ENCODE data around the gene TLCD1. TPM values are rescaled to one million over a fixed set of nuclear protein-coding genes. Genes with fewer than 3 reads are reported as not detected.

TLCD1 gene
- polyA plus RNA-seq, 1 experiment, result 11.8 TPM

DNA sequence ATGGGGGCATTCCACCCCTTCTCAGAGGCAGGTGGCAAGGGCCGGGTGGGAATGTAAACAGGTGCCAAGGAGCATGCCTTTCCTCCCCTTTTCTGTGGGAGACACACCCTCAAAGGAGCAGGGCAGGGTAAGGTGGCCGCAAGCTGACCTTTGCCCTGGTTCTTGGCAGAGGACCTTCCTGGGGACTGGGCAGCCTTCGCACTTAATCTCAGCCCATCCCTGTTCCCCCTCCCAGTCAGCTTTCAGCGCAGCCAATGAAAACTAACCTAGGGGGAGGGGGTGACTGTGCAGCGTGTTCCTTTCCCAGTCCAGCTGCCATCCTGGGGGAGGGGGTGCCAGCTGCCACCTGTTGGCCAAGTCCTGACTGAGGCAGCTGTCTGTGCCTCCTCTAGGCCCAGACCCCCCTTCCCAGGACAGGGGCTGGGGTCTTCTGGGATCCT is 20.6 kb upstream of the TLCD1 start:
- DNase-seq (ENCODE audit: low read depth, low spot score), result no peak
- H3K27me3 ChIP-seq (ENCODE audit: control insufficient read depth, insufficient read depth, low read length), result no peaks in the 10 kb centered on the region
- TF ChIP-seq, protein P1, sequence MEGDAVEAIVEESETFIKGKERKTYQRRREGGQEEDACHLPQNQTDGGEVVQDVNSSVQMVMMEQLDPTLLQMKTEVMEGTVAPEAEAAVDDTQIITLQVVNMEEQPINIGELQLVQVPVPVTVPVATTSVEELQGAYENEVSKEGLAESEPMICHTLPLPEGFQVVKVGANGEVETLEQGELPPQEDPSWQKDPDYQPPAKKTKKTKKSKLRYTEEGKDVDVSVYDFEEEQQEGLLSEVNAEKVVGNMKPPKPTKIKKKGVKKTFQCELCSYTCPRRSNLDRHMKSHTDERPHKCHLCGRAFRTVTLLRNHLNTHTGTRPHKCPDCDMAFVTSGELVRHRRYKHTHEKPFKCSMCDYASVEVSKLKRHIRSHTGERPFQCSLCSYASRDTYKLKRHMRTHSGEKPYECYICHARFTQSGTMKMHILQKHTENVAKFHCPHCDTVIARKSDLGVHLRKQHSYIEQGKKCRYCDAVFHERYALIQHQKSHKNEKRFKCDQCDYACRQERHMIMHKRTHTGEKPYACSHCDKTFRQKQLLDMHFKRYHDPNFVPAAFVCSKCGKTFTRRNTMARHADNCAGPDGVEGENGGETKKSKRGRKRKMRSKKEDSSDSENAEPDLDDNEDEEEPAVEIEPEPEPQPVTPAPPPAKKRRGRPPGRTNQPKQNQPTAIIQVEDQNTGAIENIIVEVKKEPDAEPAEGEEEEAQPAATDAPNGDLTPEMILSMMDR (IDR thresholded peaks at IDR 0.05; ENCODE audit: low read depth, low read length), result no peak
- peak overlapping the region; percentile 88 for H3K4me3 ChIP-seq (ENCODE audit: low read depth, low read length)
- ChIA-PET CTCF (interaction anchor here (0.6 to 15.1 kb wide), 4 partner anchors 17 to 100 kb away, joined by 3 to 193 read pairs (median 6); partner anchors contain the start of genes NEK8 and TLCD1), POLR2A (interaction anchor here (1.2 to 6.6 kb wide), 3 partner anchors 20 to 205 kb away, joined by 3 to 93 read pairs (median 5); partner anchors contain the start of genes NEK8, RPL23A and TLCD1)
- H3K9me3 ChIP-seq (ENCODE audit: control insufficient read depth, insufficient read depth, low read length), result no peaks in the 10 kb centered on the region; the same call in 1 of the 2 replicates
- H3K27ac ChIP-seq (ENCODE audit: low read depth, low read length), result peak overlapping the region; percentile 31

DNA sequence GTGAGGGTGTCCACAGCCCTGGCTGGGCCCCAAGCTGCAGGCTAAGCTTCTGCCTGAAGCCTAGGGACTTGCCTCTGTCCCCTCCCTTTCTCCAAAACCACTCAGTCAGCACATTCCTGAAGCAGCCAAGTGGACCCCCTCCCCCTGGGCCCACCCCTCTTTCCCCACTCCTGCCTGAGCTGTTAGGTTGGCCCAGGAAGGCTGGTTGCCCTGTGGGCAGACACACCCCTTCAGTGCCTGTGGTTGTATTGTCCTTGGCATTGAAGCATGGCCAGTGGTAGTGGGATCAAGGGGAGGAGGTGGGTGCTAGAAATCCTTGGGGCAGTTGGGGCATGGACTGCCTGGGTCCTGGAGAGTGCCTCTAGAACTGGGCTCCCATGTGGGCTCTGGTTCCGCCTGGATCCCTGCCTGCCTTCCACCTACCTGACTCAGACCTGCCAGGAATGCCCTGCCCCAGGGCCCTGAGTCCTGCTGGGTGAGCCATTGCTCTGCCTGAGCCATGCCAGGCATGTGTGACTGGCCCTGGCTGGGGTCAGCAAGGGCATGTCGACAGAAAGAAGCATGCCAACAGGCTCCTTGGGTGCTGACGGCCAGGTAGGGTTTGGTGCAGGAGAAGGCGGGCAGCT is 19.9 kb upstream of the TLCD1 start:
- Histone ChIP-seq H3K4me3 (ENCODE audit: low read depth, low read length) (peak overlapping the region; percentile 88), H3K9me3 (ENCODE audit: control insufficient read depth, insufficient read depth, low read length) (no peaks in the 10 kb centered on the region; the same call in 1 of the 2 replicates), H3K27ac (ENCODE audit: low read depth, low read length) (peak overlapping the region; percentile 21), H3K27me3 (ENCODE audit: control insufficient read depth, insufficient read depth, low read length) (no peaks in the 10 kb centered on the region)
- no peak for DNase-seq (ENCODE audit: low read depth, low spot score)
- TF ChIP-seq, protein P1 (IDR thresholded peaks at IDR 0.05; ENCODE audit: low read depth, low read length), result no peak
- ChIA-PET CTCF (interaction anchor here (0.6 to 15.1 kb wide), 4 partner anchors 18 to 99 kb away, joined by 3 to 193 read pairs (median 6); partner anchors contain the start of genes NEK8 and TLCD1), POLR2A (interaction anchor here (1.5 to 6.6 kb wide), 3 partner anchors 19 to 206 kb away, joined by 5 to 93 read pairs (median 8); partner anchors contain the start of genes NEK8, RPL23A and TLCD1)

DNA sequence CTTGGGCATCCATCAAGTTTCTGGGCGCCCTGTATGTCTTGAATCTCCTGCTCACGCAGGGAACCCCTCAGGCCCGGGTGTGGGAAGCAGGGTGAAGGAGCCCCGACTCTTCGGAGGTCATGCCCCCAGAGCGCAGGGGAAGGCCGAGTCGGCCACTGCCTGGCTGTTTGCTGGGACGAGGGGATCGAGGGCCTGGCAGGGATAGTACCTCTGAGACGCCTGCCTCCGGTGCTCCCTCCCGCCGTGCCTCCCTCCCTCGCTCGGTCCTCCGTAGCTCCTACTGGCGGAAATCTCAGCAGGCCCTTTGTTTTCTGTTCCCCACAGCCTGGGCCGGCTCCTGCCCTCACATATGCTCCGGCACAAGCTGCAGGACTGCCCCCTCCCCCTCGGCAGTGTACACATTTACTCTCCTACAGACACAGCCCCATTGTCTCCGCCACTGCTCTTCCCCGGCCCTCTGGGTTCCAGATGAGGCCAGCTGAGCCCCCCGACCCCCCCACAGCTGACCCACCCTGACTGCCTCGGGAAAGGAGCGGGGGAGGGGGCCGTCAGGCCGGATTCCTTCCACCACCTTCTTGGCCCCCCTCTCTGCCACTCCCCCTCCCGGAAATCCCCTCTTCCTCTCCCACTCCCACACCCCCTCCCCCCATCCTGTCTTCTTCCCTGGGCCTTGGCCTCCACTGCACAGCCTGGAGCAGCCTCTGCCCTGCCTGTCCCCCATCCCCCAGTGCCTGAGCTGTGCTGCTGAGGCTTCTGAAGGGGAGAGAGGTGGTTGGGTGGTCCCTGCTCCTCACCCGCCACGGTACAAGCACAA is 19.1 kb upstream of the TLCD1 start:
- H3K27ac ChIP-seq (ENCODE audit: low read depth, low read length), result peak overlapping the region; percentile 90
- CTCF ChIA-PET, result interaction anchor here (2.3 to 15.1 kb wide), 2 partner anchors 18 to 19 kb away, joined by 7 to 193 read pairs; partner anchors contain the start of genes NEK8 and TLCD1
- DNase-seq (ENCODE audit: low read depth, low spot score), result no peak
- POLR2A ChIA-PET, result interaction anchor here (1.4 to 6.6 kb wide), 4 partner anchors 18 to 207 kb away, joined by 5 to 93 read pairs (median 6); partner anchors contain the start of genes NEK8, PROCA1, RPL23A and TLCD1
- TF ChIP-seq, protein P1 (IDR thresholded peaks at IDR 0.05; ENCODE audit: low read depth, low read length), result no peak
- H3K9me3 ChIP-seq (ENCODE audit: control insufficient read depth, insufficient read depth, low read length), result peaks cover 3% of the 10 kb centered on the region; the same call in 1 of the 2 replicates
- no peaks in the 10 kb centered on the region for H3K27me3 ChIP-seq (ENCODE audit: control insufficient read depth, insufficient read depth, low read length)
- peak overlapping the region; percentile 88 for H3K4me3 ChIP-seq (ENCODE audit: low read depth, low read length)

- peaks cover 4% of the 10 kb centered on the region; the same call in 1 of the 2 replicates for H3K9me3 ChIP-seq (ENCODE audit: control insufficient read depth, insufficient read depth, low read length)
- no peak for DNase-seq (ENCODE audit: low read depth, low spot score)
- peak overlapping the region; percentile 90 for H3K27ac ChIP-seq (ENCODE audit: low read depth, low read length)
- TF ChIP-seq, protein P1 (IDR thresholded peaks at IDR 0.05; ENCODE audit: low read depth, low read length), result no peak
- ChIA-PET POLR2A (interaction anchor here (1.3 to 6.6 kb wide), 5 partner anchors 17 to 33 kb away, joined by 4 to 93 read pairs (median 5); partner anchors contain the start of genes NEK8, PROCA1, RPL23A and TLCD1), CTCF (interaction anchor here (2.3 to 15.1 kb wide), 2 partner anchors 17 to 19 kb away, joined by 7 to 193 read pairs; partner anchors contain the start of genes NEK8 and TLCD1)
- H3K4me3 ChIP-seq (ENCODE audit: low read depth, low read length), result peak overlapping the region; percentile 88
- H3K27me3 ChIP-seq (ENCODE audit: control insufficient read depth, insufficient read depth, low read length), result no peaks in the 10 kb centered on the region
Measured at GRCh38 chr17:28744104-28744971, 18.3 kb upstream of the TLCD1 start.
